Activated CD8-positive, alpha-beta memory T cell treated with anti-CD3 and anti-CD28 coated beads, Interleukin-2, amount 50 U/mL, for 4 hours (primary cell): ENCODE results near the gene DMXL2.
"Not testable (repeated sequence)": the region's sequence is repeated elsewhere in the genome, so short reads cannot be mapped to it uniquely, and the experiment has no call there.

ENCODE experiments used
- DNase-seq: peaks from one replicate; pipeline ENCODE4 v3.0.0-alpha.2; 2020

Gene DMXL2

DNA sequence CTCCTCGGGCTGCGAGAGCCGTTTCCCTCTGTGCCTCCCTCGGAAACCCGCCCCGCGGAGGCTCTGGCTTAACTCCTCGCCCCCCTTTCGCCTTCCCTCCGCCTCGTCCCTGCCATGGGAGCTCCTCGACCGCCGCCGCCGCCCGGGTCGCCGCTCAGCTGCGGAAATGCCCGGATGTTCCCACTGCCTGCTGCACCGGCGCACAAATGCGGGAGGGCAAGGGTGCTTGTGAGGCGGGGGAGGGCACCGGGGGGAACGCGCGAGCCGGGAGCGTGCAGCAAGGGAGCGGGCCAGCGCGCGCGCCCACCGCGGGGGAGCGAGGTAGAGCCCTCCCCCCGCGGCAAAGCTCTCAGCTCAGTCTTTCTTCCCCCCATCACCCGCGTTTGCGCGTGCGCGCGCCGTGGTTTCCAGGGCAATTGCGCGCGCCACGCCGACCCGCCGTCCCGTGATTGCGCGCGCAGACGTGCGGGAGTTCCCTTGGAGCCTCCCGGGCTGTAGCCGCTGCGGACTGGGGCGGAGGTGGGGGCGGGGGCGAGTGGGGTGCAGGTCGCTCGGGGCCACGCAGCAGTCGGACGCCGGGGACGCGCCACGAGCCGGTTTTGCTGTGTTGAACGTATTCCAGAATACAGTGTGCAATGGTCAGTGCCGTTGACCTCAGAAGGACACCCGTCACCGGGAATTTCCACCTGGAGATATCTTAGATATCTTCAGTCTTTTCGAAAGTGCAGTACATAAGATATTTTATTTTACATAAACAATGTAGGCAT is at the start of gene DMXL2:
Gene DMXL2, minus strand, starts transcription at position 168 of the 767 bp plus-strand sequence. CDS start 226 bp downstream, outside the sequence.
- peak; percentile 67 for DNase-seq

DNA sequence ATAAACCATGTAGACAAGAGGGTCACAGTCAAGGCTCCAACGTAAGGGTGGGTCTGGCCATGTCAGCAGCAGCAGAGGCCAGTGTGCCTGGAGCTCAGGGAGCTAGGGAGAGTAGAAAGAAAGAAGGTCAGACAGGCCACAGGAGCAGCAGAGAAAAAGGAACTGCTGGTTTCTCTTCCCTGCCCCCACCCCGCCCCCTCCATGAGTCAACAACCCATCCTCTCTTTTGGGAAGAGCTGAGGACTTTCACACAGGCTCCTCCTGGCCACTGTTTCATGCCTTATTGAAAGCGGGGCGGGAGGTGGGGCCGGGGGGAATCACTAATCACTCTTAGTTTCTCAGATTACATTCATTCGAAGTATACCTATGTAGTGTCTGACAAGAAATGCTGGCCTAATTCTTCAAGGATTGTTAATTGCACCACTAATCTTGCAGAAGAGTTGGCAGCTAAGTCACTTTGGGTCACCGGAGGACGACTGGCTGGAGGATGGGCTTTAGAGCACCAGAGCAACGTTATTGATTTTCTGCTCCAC is 49.6 kb upstream of the DMXL2 start:
- DNase-seq: no peak

DNA sequence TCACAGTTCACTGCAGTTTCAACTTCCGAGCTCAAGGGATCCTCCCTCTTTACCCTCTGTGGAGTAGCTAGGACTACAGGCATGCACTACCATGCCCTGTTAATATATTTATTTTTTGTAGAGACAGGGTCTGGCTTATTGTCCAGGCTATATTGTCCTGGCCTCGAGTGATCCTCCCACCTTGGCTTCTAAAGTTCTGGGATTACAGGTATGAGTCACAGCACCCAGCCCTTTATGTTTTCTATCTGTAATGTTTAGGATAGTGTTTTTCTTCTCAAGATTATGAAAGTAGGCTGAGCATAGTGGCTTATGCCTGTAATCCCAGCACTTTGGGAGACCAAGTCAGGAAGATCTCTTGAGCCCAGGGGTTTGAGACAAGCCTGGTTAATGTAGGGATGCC is 46.8 kb upstream of the DMXL2 start:
- no peak for DNase-seq

DNA sequence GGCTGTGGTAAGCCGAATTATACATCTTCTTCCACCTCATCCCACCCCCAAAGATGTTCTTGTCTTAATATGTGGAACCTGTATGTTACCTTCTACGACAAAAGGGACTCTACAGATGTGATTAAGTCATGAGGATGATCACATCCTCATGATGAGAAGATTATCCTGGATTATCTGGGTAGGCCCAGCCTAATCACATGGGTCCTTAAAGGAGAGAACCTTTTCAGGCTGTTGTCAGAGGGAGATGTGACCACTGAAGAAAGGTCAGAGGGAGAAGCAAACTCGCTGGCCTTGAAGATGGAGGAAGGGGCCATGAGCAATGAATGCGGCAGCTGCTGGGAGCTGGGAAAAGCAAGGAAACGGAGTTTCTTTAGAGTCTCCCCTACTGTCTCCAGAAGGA is 45.9 kb upstream of the DMXL2 start:
- DNase-seq: no peak

GRCh38 chr15:51667478-51667877 is 44.9 kb upstream of the DMXL2 start:
- no peak for DNase-seq

DNA sequence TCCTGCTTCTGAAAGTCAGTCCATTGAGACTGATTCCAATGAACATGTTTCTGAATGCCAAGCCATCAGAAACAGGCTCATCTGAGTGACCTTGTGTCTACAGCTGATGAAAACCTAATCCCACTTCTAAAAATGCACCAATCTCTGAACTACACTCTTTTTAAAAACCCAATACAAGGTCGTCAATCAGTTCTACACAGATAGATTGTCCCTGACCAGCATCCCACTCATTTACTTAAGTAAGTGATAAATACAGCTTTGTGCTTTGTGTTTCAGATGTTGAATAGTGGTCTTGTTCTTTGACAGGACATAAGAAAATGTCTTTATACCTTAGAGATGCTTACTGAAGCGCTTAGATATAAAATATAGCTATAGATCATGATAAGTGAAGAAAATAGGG is 38.5 kb upstream of the DMXL2 start:
- DNase-seq: no peak

DNA sequence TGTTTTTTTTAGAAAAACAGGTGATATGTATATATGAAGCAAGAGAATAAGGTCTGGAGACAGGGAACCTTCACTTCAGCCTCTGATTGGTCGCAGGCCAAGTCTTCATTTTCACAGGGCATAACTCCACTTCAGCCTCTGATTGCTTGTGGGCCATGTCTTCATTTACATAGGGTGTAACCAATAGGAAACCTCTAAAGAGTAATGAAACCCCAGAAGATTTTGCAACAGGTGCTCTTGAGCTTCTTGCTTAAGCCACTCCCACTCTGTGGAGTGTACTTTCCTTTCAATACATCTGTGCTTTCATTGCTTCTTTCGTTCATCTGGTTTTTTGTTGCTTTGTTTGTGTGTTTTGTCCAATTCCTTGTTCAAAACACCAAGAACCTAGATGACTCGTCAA is 36.1 kb upstream of the DMXL2 start:
- no peak for DNase-seq

DNA sequence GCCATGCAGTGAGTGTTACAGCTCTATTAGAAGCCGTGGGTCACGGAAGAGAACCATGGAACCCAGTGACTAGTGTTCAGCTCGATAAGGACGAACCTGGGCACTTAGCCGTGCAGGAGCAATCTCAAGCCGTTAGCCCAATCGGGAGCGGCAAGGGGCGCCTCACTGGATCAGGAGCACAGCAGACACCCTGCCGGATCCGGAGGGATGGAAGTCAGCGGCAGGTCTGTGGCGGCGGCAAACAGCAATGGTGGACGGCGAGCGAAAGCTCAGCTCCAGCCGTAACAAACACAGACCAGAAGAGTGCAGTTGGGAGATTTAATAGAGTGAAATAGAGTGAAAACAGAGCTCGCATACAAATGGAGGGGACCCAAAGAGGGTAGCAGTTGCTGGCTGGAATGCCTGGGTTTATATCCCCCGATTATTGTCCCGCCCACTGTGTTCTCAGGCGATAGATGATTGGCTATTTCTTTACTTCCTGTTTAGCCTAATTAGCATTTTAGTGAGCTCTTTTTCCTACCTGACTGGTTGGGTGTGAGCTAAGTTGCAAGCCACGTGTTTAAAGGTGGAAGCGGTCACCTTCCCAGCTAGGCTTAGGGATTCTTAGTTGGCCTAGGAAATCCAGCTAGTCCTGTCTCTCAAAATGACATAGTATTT is 33.0 kb upstream of the DMXL2 start:
- not testable (repeated sequence) for DNase-seq

DNA sequence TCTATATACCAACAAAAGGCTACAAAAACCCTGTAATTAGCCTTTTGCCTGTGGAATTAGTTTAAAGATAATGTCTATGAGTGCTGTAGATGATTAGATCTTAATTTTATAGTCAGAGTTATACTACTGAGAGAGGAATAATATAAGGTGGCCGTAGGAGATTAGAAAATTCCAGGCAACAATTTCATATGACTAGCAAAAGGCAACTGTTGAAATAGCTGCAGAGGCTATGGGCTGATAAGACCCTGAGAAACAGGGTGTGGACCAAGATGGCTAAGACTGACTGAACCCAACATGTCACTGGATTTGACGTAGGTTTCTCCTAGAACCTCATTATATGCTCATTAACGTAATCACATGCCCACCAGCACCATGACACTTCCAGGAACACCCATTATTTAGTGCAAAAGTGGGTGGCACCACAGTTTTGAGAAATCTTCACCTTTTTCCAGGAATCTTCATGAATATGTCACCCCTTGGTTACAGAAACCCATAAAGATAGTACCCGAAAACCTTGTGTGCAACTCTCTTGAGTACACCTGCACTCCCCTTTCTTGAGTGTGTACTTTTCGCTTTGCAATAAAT is 29.6 kb upstream of the DMXL2 start:
- no peak for DNase-seq

- DNase-seq: peak; percentile 23
These were observed 27.3 kb upstream of the DMXL2 start for GRCh38 chr15:51649659-51650521.

DNA sequence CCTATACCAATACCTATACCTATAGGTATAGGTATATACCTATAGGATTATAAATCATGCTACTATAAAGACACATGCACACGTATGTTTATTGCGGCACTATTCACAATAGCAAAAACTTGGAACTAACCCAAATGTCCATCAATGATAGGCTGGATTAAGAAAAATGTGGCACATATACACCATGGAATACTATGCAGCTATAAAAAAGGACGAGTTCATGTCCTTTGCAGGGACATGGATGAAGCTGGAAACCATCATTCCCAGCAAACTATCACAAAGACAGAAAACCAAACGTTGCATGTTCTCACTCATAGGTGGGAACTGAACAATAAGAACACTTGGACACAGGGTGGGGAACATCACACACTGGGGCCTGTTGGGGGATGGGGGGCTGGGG is 26.1 kb upstream of the DMXL2 start:
- DNase-seq: not testable (repeated sequence)

DNA sequence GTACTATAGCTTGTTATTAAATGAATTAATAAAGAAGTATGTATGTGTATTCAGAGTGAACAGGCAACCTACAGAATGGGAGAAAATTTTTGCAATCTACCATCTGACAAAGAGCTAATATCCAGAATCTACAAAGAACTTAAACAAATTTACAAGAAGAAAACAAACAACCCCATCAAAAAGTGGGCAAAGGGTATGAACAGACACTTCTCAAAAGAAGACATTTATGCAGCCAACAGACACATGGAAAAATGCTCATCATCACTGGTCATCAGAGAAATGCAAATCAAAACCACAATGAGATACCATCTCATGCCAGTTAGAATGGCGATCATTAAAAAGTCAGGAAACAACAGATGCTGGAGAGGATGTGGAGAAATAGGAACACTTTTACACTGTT is 25.5 kb upstream of the DMXL2 start:
- DNase-seq: not testable (repeated sequence)

DNA sequence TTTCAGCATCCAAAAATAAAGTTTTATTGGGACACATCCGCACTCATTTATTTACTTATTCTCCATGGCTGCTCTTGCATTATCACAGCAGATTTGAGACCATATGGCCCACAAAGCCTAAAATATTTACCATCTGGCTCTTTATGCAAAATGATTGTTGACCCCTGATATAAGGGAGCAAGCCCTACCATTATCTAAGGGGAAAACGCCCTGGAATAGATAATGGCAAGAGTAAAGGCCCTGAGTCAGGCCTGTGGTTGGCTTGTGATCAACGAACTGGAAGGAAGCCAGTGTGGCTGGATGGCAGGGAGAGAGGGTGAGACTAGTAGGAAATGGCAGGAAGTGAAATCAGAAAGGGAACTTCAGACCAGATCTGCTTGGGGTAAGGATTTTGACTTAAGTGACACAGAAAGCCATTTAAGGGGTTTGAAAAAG is 24.6 kb upstream of the DMXL2 start:
- no peak for DNase-seq

DNA sequence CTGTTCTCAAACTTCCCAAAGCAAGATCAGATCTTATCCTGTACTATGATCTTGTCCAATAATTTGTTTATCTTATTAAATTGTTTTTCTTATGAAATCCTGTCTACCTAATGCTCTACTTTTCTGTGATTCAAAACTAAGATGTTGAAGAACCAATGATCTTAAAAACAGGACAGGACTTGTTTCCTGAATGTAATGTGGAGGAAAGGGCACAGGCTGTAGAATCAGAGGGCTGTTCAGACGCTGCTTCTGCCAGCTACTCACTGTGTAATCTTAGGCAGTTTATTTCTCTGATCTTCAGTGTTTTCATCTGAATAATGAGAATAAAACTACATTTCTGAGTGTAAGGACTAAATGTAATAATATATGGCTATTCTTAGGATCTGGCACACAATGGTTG is 20.1 kb upstream of the DMXL2 start:
- DNase-seq: no peak

DNA sequence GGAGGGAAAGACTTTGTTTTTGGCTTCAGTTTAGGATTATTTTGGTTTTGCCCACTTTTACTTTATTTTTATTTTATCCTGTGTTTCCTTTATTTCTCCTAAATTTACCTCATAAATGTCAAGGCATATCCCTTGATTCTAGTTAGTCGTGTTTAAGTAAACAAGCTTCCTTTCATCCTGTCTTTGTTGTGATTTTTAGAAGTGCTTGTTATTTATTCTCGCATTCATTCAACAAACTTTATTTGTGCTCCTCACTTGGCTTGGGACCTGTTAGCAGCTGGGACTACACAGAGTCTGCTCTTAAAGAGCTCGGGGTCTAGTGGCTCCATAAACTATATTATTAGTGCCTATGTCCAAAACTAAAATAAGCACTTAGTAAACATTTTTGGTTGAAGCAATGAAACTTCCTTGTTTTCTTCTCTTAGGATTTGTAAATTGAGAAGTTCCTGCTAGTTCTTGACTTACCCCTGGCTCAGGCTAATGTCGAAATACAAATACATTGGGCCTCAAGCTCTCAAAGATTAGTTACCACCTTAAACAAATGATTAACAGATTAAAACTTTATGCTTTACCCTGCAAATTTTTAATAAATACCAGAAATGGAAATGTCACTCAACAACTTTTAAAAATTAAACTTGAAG is 19.0 kb upstream of the DMXL2 start:
- DNase-seq: no peak

- DNase-seq: no peak
These were observed 12.1 kb upstream of the DMXL2 start for GRCh38 chr15:51634591-51635198.

- no peak for DNase-seq
These were observed 7.0 kb upstream of the DMXL2 start for GRCh38 chr15:51629612-51630011.

DNA sequence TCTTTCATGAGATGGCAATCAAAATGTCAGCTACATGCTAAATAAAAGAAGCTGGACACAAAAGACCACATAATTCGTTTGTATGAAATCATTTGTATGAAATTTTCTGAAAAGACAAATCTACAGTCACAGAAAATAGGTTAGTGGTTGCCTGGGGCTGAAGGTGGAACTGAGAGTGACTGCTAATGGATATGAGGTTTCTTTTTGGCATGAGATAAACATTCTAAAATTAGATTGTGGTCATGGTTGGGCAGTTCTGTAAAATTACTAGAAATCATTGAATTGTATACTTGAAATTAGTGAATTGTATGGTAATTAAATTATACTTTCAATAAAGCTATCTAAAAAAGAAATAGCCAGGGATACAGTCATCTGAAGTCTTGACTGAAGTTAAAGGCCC is 2.7 kb upstream of the DMXL2 start:
- no peak for DNase-seq

- DNase-seq: no peak
These were observed 1.5 kb upstream of the DMXL2 start for GRCh38 chr15:51624022-51624421.

GRCh38 chr15:51623386-51623938 is 891 bp upstream of the DMXL2 start:
- DNase-seq: no peak

GRCh38 chr15:51621936-51622603 is 501 bp downstream of the DMXL2 start:
- DNase-seq: peak; percentile 24
